ENCODE results near the gene UGP2.
"Not testable (repeated sequence)": the region's sequence is repeated elsewhere in the genome, so short reads cannot be mapped to it uniquely, and the experiment has no call there.

Gene UGP2

GRCh38 chr2:63845866-63846265, 4.2 kb downstream of the UGP2 start:
- Histone ChIP-seq H3F3A (ENCODE audit: insufficient read depth, low read length) (no peaks in the 10 kb centered on the region), H3K79me2 (ENCODE audit: insufficient read depth, low read length) (peaks cover 90% of the 10 kb centered on the region), H4K20me1 (ENCODE audit: insufficient read depth, low read length) (no peaks in the 10 kb centered on the region), H3K4me1 (ENCODE audit: insufficient read depth, low read length, severe bottlenecking) (peaks cover 28% of the 10 kb centered on the region), H3K4me2 (ENCODE audit: low read length) (no peak overlapping the region), H3K9me3 (ENCODE audit: low read length) (peaks cover 17% of the 10 kb centered on the region), H3K27ac (ENCODE audit: low read depth, low read length, poor library complexity, severe bottlenecking) (no peak overlapping the region), H3K4me3 (ENCODE audit: low read depth, low read length, poor library complexity, severe bottlenecking) (no peak overlapping the region), H2AFZ (ENCODE audit: low read length) (no peak overlapping the region), H3K27me3 (ENCODE audit: insufficient read depth, low read length) (no peaks in the 10 kb centered on the region), H3K9me2 (ENCODE audit: low read depth, low read length) (no peaks in the 10 kb centered on the region), H3K36me3 (ENCODE audit: insufficient read depth, low read length) (peaks cover 74% of the 10 kb centered on the region), H3K9ac (ENCODE audit: low read length) (no peak overlapping the region)
- TF ChIP-seq EZH2 (IDR thresholded peaks at IDR 0.05; ENCODE audit: borderline replicate concordance, low read length) (no peak), CTCF (IDR thresholded peaks at IDR 0.05; ENCODE audit: low read length) (no peak)

- H3K79me2 ChIP-seq (ENCODE audit: insufficient read depth, low read length) = peaks cover 96% of the 10 kb centered on the region
- no peaks in the 10 kb centered on the region for H3K27me3 ChIP-seq (ENCODE audit: insufficient read depth, low read length)
- TF ChIP-seq EZH2 (IDR thresholded peaks at IDR 0.05; ENCODE audit: borderline replicate concordance, low read length) = no peak
- no peak for TF ChIP-seq CTCF (IDR thresholded peaks at IDR 0.05; ENCODE audit: low read length)
- no peak overlapping the region for H3K4me3 ChIP-seq (ENCODE audit: low read depth, low read length, poor library complexity, severe bottlenecking)
- no peaks in the 10 kb centered on the region for H3F3A ChIP-seq (ENCODE audit: insufficient read depth, low read length)
- H2AFZ ChIP-seq (ENCODE audit: low read length) = no peak overlapping the region
- H3K27ac ChIP-seq (ENCODE audit: low read depth, low read length, poor library complexity, severe bottlenecking) = no peak overlapping the region
- H3K4me1 ChIP-seq (ENCODE audit: insufficient read depth, low read length, severe bottlenecking) = peaks cover 28% of the 10 kb centered on the region
- peaks cover 79% of the 10 kb centered on the region for H3K36me3 ChIP-seq (ENCODE audit: insufficient read depth, low read length)
- no peak overlapping the region for H3K9ac ChIP-seq (ENCODE audit: low read length)
- H3K4me2 ChIP-seq (ENCODE audit: low read length) = no peak overlapping the region
- no peaks in the 10 kb centered on the region for H3K9me2 ChIP-seq (ENCODE audit: low read depth, low read length)
- H4K20me1 ChIP-seq (ENCODE audit: insufficient read depth, low read length) = no peaks in the 10 kb centered on the region
- peaks cover 17% of the 10 kb centered on the region for H3K9me3 ChIP-seq (ENCODE audit: low read length)
Observed at GRCh38 chr2:63846487-63846886, 4.8 kb downstream of the UGP2 start.

GRCh38 chr2:63847571-63847970, 5.9 kb downstream of the UGP2 start:
- peaks cover 89% of the 10 kb centered on the region for H3K36me3 ChIP-seq (ENCODE audit: insufficient read depth, low read length)
- H3K27me3 ChIP-seq (ENCODE audit: insufficient read depth, low read length); H2AFZ ChIP-seq (ENCODE audit: low read length); H3K4me2 ChIP-seq (ENCODE audit: low read length); H4K20me1 ChIP-seq (ENCODE audit: insufficient read depth, low read length); H3F3A ChIP-seq (ENCODE audit: insufficient read depth, low read length); H3K27ac ChIP-seq (ENCODE audit: low read depth, low read length, poor library complexity, severe bottlenecking); H3K9ac ChIP-seq (ENCODE audit: low read length); H3K9me2 ChIP-seq (ENCODE audit: low read depth, low read length); H3K4me3 ChIP-seq (ENCODE audit: low read depth, low read length, poor library complexity, severe bottlenecking): not testable (repeated sequence)
- H3K4me1 ChIP-seq (ENCODE audit: insufficient read depth, low read length, severe bottlenecking) = peaks cover 27% of the 10 kb centered on the region
- H3K79me2 ChIP-seq (ENCODE audit: insufficient read depth, low read length) = peaks cover 98% of the 10 kb centered on the region
- peaks cover 17% of the 10 kb centered on the region for H3K9me3 ChIP-seq (ENCODE audit: low read length)

GRCh38 chr2:63849381-63850203, 7.9 kb downstream of the UGP2 start:
- H2AFZ ChIP-seq (ENCODE audit: low read length) = no peak overlapping the region
- no peaks in the 10 kb centered on the region for H3K9me2 ChIP-seq (ENCODE audit: low read depth, low read length)
- no peaks in the 10 kb centered on the region for H4K20me1 ChIP-seq (ENCODE audit: insufficient read depth, low read length)
- no peak overlapping the region for H3K9ac ChIP-seq (ENCODE audit: low read length)
- H3K79me2 ChIP-seq (ENCODE audit: insufficient read depth, low read length) = peaks cover 98% of the 10 kb centered on the region
- H3K27ac ChIP-seq (ENCODE audit: low read depth, low read length, poor library complexity, severe bottlenecking) = no peak overlapping the region
- TF ChIP-seq EZH2 (IDR thresholded peaks at IDR 0.05; ENCODE audit: borderline replicate concordance, low read length) (no peak), CTCF (IDR thresholded peaks at IDR 0.05; ENCODE audit: low read length) (no peak)
- H3K36me3 ChIP-seq (ENCODE audit: insufficient read depth, low read length) = peaks cover 69% of the 10 kb centered on the region
- no peak overlapping the region for H3K4me3 ChIP-seq (ENCODE audit: low read depth, low read length, poor library complexity, severe bottlenecking)
- H3K9me3 ChIP-seq (ENCODE audit: low read length) = peaks cover 17% of the 10 kb centered on the region
- H3K4me1 ChIP-seq (ENCODE audit: insufficient read depth, low read length, severe bottlenecking) = peaks cover 20% of the 10 kb centered on the region
- no peaks in the 10 kb centered on the region for H3K27me3 ChIP-seq (ENCODE audit: insufficient read depth, low read length)
- H3K4me2 ChIP-seq (ENCODE audit: low read length) = no peak overlapping the region
- no peaks in the 10 kb centered on the region for H3F3A ChIP-seq (ENCODE audit: insufficient read depth, low read length)
